Adrenal gland (tissue), 5 donors: ENCODE measurements around the gene CNTLN.

Experiments used
- CTCF ChIP-seq, 6 experiments: fragments of 450-650 bp in 4 of 6; fragments of 200-600 bp in 2 of 6; sonication (generic) in 1 of 6; IDR thresholded peaks; 1 replicate in 5 of 6; 2 replicates in 1 of 6; pipeline versions ENCODE4 v1.5.1 to v1.8.0; 2016 to 2021; ENCODE audit warnings: antibody characterized with exemption in 6 of 6, mild to moderate bottlenecking in 2 of 6, moderate library complexity in 1 of 6
- POLR2A ChIP-seq, 2 donors: fragments of 450-650 bp; IDR thresholded peaks; one replicate each; pipeline ENCODE4 v1.6.1; 2017; ENCODE audit warnings: antibody characterized with exemption in 2 of 2, mild to moderate bottlenecking in 2 of 2, moderate library complexity in 1 of 2
- donor health status: DM: no; HTN: no; CAD: no.

- no peak for TF ChIP-seq CTCF (IDR thresholded peaks at IDR 0.05)
- no peak for TF ChIP-seq POLR2A (IDR thresholded peaks at IDR 0.05)
Measured at GRCh38 chr9:17291766-17292165, 156.9 kb downstream of the CNTLN start.
